NT2/D1 (cell line): ENCODE data around the gene ACSF3.

Experiments
- DNase-seq: peaks from one replicate; pipeline ENCODE4 v3.0.0-alpha.2; 2011; ENCODE audit warnings: low read depth, low spot score
- H3K27me3 ChIP-seq: 2 replicates; pipeline ENCODE4 v1.6.0; 2011; ENCODE audit warnings: mild to moderate bottlenecking; ENCODE audit not compliant: insufficient read length, insufficient read depth
- H3K36me3 ChIP-seq: 2 replicates; pipeline ENCODE4 v1.6.1; 2011; ENCODE audit warnings: mild to moderate bottlenecking, low read length, mixed read lengths; ENCODE audit not compliant: insufficient read depth, insufficient read length
- H3K4me1 ChIP-seq: 2 replicates; pipeline ENCODE4 v1.5.1; 2011; ENCODE audit not compliant: insufficient read depth, insufficient read length
- H3K4me3 ChIP-seq: 2 replicates; pipeline ENCODE4 v1.5.1; 2011; ENCODE audit warnings: low read depth; ENCODE audit not compliant: insufficient read length
- H3K9ac ChIP-seq: 2 replicates; pipeline ENCODE4 v1.6.0; 2011; ENCODE audit warnings: low read depth; ENCODE audit not compliant: insufficient read length
- H3K9me3 ChIP-seq: 2 replicates; pipeline ENCODE4 v1.5.1; 2011; ENCODE audit warnings: mild to moderate bottlenecking, low read length; ENCODE audit not compliant: insufficient read depth
- SUZ12 ChIP-seq: IDR thresholded peaks from 2 replicates; pipeline ENCODE4 v1.6.1; 2011; ENCODE audit not compliant: insufficient read length, insufficient read depth; ENCODE audit errors: extremely low read depth
- YY1 ChIP-seq: IDR thresholded peaks from 2 replicates; pipeline ENCODE4 v1.6.1; 2011; ENCODE audit not compliant: insufficient read length, insufficient read depth
- ZNF274 ChIP-seq: IDR thresholded peaks from 2 replicates; pipeline ENCODE4 v1.6.1; 2011; ENCODE audit warnings: mild to moderate bottlenecking, low read depth, low read length

Gene ACSF3

DNA sequence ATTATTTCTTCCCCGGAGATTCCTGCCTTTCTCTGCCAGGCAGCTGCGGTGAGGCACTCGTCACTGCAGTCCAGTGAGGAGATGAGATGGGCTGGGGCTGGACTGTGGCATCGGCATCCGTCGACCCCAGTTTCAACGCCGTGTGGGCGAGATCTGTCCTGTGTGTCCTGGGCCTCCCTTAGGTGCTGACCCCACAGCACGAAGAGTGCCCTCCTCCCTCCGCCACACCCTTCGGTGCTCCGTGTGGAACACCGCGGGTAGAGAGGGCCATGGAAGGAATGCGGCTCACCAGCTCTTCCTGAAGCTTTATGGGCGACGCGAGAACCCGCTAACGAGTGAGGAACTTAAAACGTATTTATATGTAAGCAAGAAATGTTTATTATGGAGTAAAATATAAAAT is 17.6 kb downstream of the ACSF3 start:
- H3K9me3 ChIP-seq, result no peaks in the 10 kb centered on the region
- no peak overlapping the region for H3K9ac ChIP-seq
- H3K27me3 ChIP-seq, result no peaks in the 10 kb centered on the region
- no peak overlapping the region for H3K4me3 ChIP-seq
- H3K36me3 ChIP-seq, result peaks cover 88% of the 10 kb centered on the region
- DNase-seq, result no peak
- TF ChIP-seq SUZ12 (no peak), ZNF274 (no peak), YY1 (no peak)
- peaks cover 33% of the 10 kb centered on the region for H3K4me1 ChIP-seq

DNA sequence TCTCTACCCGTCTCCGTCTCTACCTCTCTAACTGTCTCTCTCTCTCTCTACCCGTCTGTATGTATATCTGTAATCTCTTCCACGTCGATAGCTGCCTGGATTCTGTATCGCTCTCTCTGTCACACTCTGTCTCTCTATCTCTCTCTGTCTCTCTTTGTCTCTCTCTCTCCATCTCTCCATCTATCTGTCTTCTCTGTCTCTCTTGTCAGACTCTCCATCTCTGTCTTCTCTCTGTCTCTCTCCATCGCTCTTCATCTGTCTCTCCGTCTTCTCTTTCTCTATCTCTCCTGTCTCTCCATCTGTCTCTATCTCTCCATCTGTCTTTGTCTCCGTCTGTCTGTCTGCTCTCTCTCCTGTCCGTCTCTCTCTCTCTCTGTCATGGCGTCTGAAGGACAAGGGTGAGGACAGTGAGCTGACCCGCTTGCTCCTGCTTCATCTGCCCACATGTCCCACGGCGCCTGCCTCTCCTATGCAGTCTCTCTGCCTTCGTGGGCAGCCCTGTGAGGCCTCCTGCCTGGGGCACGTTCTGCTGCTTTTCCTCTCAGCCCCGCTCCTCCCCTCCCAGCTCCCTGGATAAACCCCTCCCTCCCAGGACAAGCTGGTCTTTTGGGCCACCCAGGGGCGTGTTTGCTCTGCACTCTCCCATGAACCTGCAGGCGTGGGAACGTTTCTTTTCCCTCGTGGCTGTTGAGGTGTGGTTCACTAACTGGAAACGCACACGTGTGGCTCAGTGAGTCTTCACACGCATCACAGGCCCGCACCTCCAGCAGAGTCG is 18.9 kb downstream of the ACSF3 start:
- H3K36me3 ChIP-seq, result peaks cover 88% of the 10 kb centered on the region
- H3K27me3 ChIP-seq, result no peaks in the 10 kb centered on the region
- TF ChIP-seq YY1 (no peak), ZNF274 (no peak), SUZ12 (no peak)
- H3K4me3 ChIP-seq, result no peak overlapping the region
- peaks cover 36% of the 10 kb centered on the region for H3K4me1 ChIP-seq
- no peaks in the 10 kb centered on the region for H3K9me3 ChIP-seq
- H3K9ac ChIP-seq, result no peak overlapping the region
- DNase-seq, result no peak

DNA sequence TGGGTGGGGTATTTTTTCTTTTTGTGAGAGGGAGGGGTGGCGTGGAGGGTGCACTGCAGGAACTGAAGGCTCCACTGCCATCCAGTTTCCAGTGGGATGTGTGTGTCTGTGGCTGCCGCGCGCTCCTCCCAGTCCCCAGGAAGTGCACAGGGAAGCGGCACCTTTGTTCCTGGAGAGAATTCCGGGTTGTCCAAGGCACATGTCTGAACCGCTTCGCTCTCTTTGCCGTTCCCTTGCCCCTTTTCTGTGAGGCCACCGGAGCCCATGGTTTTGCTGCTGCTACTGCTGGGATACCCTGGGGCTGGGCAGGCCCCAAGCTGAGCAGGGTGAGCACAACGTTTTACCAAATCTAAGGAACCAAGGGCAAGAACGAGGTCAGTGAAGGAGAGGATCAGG is 19.5 kb downstream of the ACSF3 start:
- Histone ChIP-seq H3K9me3 (no peaks in the 10 kb centered on the region), H3K36me3 (peaks cover 89% of the 10 kb centered on the region)

DNA sequence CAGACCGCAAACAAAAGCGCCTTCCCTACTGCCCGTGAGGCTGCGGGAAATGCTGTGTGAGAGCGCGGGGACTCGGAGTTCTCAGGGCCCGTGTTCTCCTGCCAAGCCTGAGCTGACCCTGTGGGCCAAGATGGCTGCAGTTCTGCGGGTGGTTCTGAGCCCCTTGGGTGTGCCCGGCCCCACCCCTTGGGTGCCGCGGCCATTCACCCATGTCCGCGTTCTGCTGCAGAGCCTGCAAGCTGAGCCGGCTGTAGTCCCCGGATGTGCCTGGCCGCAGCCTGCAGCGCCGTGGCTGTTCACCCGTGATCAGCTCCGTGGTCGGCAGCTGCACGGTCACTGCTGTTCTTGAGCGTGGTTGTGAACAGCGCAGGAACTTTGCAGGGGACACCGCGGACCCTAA is 20.0 kb downstream of the ACSF3 start:
- no peak for DNase-seq
- Histone ChIP-seq H3K4me3 (no peak overlapping the region), H3K27me3 (no peaks in the 10 kb centered on the region), H3K4me1 (peaks cover 36% of the 10 kb centered on the region), H3K9me3 (no peaks in the 10 kb centered on the region), H3K9ac (peak overlapping the region; percentile 57), H3K36me3 (peaks cover 88% of the 10 kb centered on the region)
- TF ChIP-seq YY1 (no peak), SUZ12 (no peak), ZNF274 (no peak)

More for the DNA sequence above, 19.5 kb downstream of the ACSF3 start:
- Histone ChIP-seq H3K27me3 (no peaks in the 10 kb centered on the region), H3K9ac (peak overlapping the region; percentile 57), H3K4me1 (peaks cover 36% of the 10 kb centered on the region), H3K4me3 (no peak overlapping the region)
- DNase-seq, result no peak
- no peak for TF ChIP-seq YY1
- no peak for TF ChIP-seq SUZ12
- no peak for TF ChIP-seq ZNF274

DNA sequence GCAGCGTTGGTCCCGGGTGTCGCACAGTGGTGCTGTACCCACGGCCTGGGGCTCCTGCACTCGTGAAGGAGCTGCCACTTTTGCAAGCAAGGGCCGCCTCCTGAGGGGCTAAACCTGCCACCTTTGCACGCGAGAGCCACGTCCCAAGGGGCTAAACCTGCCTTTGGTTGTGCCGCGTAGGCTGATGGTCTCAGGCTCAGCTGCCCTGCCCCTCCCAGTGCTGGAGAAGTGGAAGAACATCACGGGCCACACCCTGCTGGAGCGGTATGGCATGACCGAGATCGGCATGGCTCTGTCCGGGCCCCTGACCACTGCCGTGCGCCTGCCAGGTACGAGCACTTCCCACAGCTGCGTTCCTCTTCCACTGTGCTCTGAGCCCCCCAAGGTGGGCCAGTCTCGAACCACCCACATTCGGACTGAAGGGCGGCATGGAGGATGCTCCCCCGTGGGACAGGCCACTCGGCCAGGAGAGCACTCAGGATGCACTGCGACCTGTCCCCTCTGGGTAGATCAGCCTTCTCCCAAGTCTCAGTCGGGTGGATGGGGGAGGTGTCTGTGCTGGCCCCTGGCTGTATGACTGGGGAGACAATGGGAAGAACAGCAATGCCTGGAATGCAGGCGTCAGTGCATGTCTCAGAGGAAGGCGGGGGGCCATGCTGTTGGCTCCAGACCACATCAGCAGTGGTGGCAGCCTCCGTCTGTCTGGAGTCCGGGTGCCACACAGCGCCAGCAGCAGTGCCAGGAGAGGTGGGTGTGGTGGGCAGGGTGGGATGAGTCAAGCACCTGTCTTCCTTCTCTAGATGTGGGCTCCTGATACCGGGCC is 20.7 kb downstream of the ACSF3 start:
- peak; percentile 81 for DNase-seq
- no peaks in the 10 kb centered on the region for H3K27me3 ChIP-seq
- TF ChIP-seq ZNF274 (no peak), SUZ12 (no peak)
- peaks cover 36% of the 10 kb centered on the region for H3K4me1 ChIP-seq
- no peaks in the 10 kb centered on the region for H3K9me3 ChIP-seq
- H3K36me3 ChIP-seq, result peaks cover 91% of the 10 kb centered on the region
- H3K9ac ChIP-seq, result peak overlapping the region; percentile 57
- no peak overlapping the region for H3K4me3 ChIP-seq

DNA sequence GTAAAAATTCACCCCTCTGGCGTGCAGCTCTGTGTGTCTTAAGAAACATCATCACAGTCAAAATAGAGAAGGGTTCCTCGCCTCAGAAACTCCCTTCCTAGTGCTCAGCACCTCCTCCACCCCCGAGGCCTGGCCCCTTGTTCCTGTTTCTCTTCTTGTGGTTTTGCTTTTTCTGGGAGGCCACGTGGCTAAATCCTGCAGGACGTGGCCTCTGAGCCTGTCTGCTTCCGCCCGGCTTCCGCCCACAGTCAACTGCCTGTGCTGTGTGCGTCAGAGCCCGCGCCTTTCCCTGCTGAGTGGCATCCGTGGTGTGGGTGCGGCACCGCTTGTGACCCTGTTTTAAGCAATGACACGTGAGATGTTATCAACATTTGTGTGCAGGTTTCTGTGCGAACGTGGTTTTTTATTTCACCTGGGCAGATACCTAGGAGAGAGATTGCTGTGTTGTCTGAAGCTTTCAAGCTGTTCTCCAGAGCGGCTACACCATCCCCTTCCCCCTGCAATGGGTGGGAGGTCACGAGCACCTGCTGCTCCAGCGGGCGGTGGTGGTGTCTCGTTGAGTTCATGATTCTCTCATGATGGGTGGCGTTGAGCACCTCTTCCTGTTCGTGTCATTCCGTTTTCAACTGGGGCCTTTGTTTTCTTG is 21.7 kb downstream of the ACSF3 start:
- Histone ChIP-seq H3K36me3 (peaks cover 98% of the 10 kb centered on the region), H3K4me3 (no peak overlapping the region), H3K9ac (peak overlapping the region; percentile 46), H3K27me3 (no peaks in the 10 kb centered on the region), H3K4me1 (peaks cover 36% of the 10 kb centered on the region), H3K9me3 (no peaks in the 10 kb centered on the region)
- no peak for DNase-seq
- TF ChIP-seq YY1, result no peak
- no peak for TF ChIP-seq SUZ12
- TF ChIP-seq ZNF274, result no peak

DNA sequence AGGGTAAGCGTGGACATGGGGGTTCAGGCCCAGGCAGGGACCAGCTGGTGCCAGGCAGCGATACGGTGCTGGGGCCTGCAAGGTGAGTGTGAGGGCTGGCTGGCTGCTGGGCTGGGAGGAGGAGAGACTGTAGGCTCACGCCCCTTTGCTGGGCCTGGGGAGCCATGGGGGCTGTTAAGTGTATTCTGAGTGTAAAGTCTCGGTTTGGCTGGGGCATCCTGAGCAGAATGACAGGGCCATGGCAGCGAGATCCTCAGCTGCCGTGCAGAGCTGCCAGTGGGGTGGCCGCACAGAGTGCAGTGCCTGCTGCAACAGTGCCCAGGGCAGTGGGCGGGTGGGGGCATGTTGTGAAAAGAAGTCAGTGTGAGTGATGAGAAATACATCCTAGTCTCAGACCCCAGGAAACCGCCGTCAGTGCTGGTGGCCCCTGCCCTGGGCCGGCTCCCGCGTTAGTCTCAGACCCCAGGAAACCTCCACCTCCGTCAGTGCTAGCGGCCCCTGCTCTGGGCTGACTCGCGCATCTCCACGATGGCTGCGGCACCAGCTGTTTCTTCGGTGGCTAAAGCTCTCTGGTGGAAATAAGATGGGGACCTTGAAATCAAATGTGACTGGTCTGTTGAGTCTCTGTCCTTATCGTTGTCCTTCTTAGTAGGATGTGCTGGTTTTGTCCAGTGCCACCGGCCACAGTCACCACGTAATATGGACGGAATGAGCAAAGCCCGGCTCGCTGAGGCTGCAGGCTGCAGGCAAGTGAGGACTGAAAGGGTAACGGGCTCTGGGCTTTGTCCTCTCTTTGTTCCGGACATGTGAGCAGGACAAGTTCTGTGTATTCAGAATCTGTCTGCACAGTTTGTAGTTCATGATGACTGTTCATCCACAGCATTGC is 22.9 kb downstream of the ACSF3 start:
- H3K36me3 ChIP-seq, result peaks cover 97% of the 10 kb centered on the region
- H3K27me3 ChIP-seq, result no peaks in the 10 kb centered on the region
- H3K9me3 ChIP-seq, result no peaks in the 10 kb centered on the region
- H3K9ac ChIP-seq, result no peak overlapping the region
- no peak for DNase-seq
- TF ChIP-seq ZNF274, result no peak
- TF ChIP-seq YY1, result no peak
- TF ChIP-seq SUZ12, result no peak
- no peak overlapping the region for H3K4me3 ChIP-seq
- H3K4me1 ChIP-seq, result peaks cover 36% of the 10 kb centered on the region
